GM18517 (cell line): ENCODE measurements around the gene SLC30A7.
"Not testable (repeated sequence)": the region's sequence is repeated elsewhere in the genome, so short reads cannot be mapped to it uniquely, and the experiment has no call there.

ENCODE experiments used
- ATAC-seq: cut with Tn5 transposase; IDR thresholded peaks from one replicate; pipeline ENCODE4 v1.9.1; 2021; ENCODE audit warnings: mild to moderate bottlenecking, moderate library complexity; ENCODE audit not compliant: unreplicated experiment

The SLC30A7 gene

GRCh38 chr1:100889869-100890482, 5.9 kb upstream of the SLC30A7 start:
- not testable (repeated sequence) for ATAC-seq

- no peak for ATAC-seq
Measured at GRCh38 chr1:100891380-100891779, 4.5 kb upstream of the SLC30A7 start.

DNA sequence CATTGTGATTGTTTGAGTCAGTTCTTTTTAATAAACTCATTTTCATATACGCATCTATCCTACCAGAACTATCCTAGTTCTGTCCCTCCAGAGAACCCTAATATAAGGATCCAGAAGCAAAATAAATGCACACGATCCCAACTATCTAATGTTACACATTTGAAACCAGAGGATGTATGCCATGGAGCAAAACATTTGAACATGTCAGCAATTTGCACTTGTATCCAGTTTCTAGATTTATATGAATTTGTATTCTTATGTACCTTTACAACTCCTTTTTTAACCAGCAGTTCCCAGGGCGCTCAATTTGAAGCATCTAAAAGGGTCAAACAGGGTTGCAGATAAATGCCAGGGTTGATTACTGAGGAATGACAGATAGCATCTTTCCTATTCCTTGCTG, 3.3 kb upstream of the SLC30A7 start:
- no peak for ATAC-seq

GRCh38 chr1:100893718-100894117, 2.2 kb upstream of the SLC30A7 start:
- ATAC-seq, result no peak

DNA sequence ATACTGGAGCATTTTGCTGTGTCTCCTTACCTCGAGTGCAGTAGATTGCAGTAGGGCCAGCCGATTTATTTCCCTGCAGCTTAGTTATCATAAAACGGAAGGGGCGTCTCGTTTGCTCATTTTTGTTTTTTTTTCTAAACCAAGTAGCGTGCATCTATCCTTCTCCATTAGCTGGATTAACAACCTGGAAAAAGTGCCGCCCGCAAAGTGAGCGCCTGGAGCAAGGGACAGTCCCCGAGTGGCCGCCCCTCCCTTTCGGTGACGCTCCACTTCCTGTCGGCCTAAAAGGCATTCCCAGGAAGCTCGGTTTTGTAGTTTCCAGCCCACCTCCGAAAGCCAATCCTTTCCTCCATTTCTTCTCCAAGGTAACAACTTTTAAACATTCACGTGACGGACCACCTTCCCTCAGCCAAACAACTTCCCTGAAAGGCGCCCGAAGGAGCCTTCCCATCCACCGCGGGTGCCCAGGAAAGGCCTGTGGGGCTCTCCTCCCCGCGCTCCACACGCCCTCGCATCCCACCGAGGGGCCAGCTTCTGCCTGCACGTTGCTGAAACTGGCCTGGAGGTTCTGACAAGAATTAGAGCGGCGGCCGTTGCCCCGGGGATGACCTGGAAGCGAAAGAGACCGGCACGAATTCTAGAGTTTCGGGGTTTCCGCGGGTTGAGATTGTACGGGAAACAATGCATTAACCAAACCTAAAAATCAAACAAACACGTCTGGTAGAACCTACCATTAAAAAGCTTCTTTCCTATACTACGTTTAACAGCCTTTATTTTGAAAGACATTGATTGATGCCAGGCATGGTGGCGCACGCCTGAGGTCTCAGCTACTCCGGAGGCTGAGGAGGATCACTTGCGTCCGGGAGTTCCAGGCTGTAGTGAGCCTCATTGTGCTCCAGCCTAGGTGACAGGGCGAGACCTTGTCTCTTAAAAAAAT, 1.0 kb upstream of the SLC30A7 start, which contains the start of gene EXTL2:
Gene EXTL2 (minus strand): TSS at position 240 of the 937 bp plus-strand sequence. CDS start 6,085 bp downstream, outside the sequence.
- peak; percentile 38 for ATAC-seq

- ATAC-seq, result peak; percentile 48
Measured at GRCh38 chr1:100896481-100896982, 642 bp downstream of the SLC30A7 start.

GRCh38 chr1:100902365-100902764, 6.5 kb downstream of the SLC30A7 start:
- ATAC-seq, result no peak

GRCh38 chr1:100903777-100904176, 7.9 kb downstream of the SLC30A7 start:
- ATAC-seq, result no peak

- ATAC-seq, result no peak
Measured at GRCh38 chr1:100904528-100904927, 8.6 kb downstream of the SLC30A7 start.

DNA sequence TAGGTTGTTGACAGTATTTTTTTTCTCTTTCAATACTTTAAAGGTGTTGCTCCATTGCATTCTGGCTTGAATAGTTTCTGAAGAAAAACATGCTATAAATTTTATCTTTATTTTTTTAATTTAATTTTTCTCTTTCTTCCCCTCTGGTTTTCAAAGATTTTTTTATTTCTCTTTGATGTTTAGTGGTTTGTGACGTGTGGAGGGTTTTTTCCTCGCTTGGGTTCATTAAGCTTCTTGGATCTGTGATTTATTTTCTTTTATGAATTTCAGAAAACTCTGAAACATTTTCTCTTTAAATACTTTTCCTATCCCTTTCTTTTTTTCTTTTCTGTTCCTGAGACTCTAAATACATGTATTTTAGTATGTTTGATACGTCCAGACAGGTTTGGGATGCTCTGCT, 9.3 kb downstream of the SLC30A7 start:
- ATAC-seq, result no peak

GRCh38 chr1:100907887-100908286, 12.0 kb downstream of the SLC30A7 start:
- ATAC-seq, result no peak

- no peak for ATAC-seq
Measured at GRCh38 chr1:100909018-100909417, 13.1 kb downstream of the SLC30A7 start.

DNA sequence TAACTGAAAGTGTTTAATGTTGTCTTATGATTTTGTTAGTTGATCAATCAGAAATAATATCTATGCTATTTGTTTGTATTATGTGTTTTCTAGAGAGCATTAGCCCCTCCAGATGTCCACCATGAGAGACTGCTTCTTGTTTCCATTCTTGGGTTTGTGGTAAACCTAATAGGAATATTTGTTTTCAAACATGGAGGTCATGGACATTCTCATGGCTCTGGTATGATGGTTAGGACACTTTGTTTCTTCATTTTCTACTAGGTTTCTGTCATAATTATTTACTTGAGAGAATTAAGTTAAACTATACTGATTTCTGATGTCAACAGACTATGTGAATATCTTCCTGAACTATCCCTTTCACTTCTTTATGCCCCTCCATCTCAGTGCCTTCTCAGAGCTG, 16.1 kb downstream of the SLC30A7 start:
- ATAC-seq, result no peak

GRCh38 chr1:100921110-100921706, 25.3 kb downstream of the SLC30A7 start:
- ATAC-seq, result no peak

GRCh38 chr1:100924212-100924611, 28.3 kb downstream of the SLC30A7 start:
- ATAC-seq, result no peak

DNA sequence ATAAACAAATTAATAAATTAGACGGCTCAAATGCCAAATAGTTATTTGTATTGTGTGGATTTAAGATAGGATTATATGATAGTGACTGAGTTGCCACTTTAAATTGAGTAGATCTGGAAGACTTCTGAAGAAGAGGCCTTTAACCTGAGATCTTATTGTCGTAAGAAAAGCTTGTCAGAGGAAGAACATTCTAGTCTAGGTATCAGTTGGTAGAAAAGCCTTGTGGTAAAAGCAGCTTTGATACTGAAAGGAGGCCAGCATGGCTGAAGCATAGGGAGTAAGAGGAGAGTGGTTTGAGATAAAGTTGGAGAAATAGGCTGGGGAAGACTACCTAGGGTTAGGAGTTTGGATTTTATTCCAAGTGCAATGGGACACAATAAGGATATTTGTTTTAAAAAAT, 29.1 kb downstream of the SLC30A7 start:
- no peak for ATAC-seq

DNA sequence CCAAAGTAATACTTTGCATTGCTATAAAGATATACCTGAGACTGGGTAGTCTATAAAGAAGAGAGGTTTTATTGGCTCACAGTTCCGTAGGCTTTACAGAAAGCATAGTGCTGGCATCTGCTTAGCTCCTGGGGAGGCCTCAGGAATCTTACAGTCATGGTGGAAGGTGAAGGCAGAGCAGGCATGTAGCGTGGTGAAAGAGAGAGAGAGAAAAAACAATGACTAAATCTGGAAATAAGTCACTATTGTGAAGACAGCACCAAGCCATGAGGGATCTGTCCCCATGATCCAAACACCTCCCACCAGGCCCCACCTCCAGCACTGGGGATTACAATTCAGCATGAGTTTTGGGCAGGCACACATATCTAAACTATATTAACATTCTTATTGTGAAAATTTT, 30.4 kb downstream of the SLC30A7 start:
- ATAC-seq, result no peak

- no peak for ATAC-seq
Measured at GRCh38 chr1:100927276-100927675, 31.4 kb downstream of the SLC30A7 start.

DNA sequence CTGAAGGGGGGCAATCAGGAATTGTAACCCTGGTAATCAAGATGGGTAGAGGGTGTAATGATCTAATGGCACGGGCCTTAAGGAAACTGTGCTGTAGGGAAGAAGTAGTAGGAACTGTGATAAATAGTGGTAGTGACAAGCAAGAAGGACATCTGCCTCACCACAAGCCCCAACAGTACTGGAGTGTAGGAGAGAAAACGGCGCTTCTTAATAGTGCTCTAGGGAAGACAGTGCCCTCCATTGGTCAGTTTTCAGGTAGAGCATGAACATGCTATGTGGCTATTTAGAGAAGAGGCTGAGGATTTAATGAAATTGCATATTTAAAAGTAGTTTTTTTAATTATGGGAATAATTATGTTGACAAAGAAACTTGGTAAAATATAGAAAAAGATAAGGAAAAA, 32.2 kb downstream of the SLC30A7 start:
- no peak for ATAC-seq

GRCh38 chr1:100930494-100930893, 34.6 kb downstream of the SLC30A7 start:
- ATAC-seq, result no peak

DNA sequence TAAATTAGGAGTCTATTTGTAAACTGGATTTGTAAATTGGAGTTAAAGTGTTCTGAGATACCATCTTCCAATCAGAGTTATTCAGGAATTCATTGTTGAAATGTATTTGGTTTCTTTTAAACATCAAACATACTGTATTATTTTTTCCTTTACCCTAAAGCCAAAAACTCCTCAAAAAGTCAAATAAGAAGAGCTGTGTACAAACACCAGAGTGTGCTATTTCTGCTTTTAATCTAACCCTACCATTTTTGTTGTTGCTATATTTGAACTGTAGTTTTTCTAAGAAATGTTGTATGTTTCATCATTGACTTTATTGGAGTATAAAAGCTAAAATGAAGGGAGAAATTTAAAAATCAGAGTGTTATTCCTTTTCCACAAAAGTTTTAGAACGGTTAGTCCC, 35.8 kb downstream of the SLC30A7 start:
- ATAC-seq, result no peak
